GM23248 (cell line): ENCODE data around the gene DDR1. TPM values are rescaled to one million over a fixed set of nuclear protein-coding genes. Genes with fewer than 3 reads are reported as not detected.

Experiments
- DNase-seq: peaks from one replicate; pipeline ENCODE4 v3.0.0-alpha.2; 2015
- H2AFZ ChIP-seq: fragments of 200-600 bp; sonication (generic); 2 replicates; pipeline ENCODE4 v1.6.1; 2016; ENCODE audit warnings: antibody characterized with exemption
- H3F3A ChIP-seq: fragments of 200-600 bp; sonication (generic); 2 replicates; pipeline ENCODE4 v1.6.1; 2016; ENCODE audit warnings: mild to moderate bottlenecking, antibody characterized with exemption, mixed run types; ENCODE audit not compliant: insufficient read depth
- H3K27ac ChIP-seq: fragments of 200-600 bp; sonication (generic); 2 replicates; pipeline ENCODE4 v1.5.1; 2016; ENCODE audit warnings: mild to moderate bottlenecking
- H3K27me3 ChIP-seq: fragments of 200-600 bp; sonication (generic); replicated peaks from 2 replicates; pipeline ENCODE4 v1.6.1; 2016; ENCODE audit warnings: mild to moderate bottlenecking; ENCODE audit not compliant: insufficient read depth
- H3K36me3 ChIP-seq: fragments of 200-600 bp; sonication (generic); 2 replicates; pipeline ENCODE4 v1.6.1; 2016; ENCODE audit warnings: low read depth, mild to moderate bottlenecking
- H3K4me1 ChIP-seq: fragments of 200-600 bp; sonication (generic); 2 replicates; pipeline ENCODE4 v1.6.1; 2016; ENCODE audit warnings: mild to moderate bottlenecking; ENCODE audit not compliant: insufficient read depth
- H3K4me2 ChIP-seq: fragments of 200-600 bp; sonication (generic); one replicate; pipeline ENCODE4 v1.6.1; 2016; ENCODE audit warnings: mild to moderate bottlenecking; ENCODE audit not compliant: unreplicated experiment
- H3K4me3 ChIP-seq: fragments of 200-600 bp; sonication (generic); 2 replicates; pipeline ENCODE4 v1.5.1; 2016; ENCODE audit warnings: mild to moderate bottlenecking
- H3K79me2 ChIP-seq: fragments of 200-600 bp; sonication (generic); 2 replicates; pipeline ENCODE4 v1.6.1; 2016; ENCODE audit warnings: mild to moderate bottlenecking; ENCODE audit not compliant: insufficient read depth
- H3K9ac ChIP-seq: fragments of 200-600 bp; sonication (generic); 2 replicates; pipeline ENCODE4 v1.6.1; 2016; ENCODE audit warnings: mild to moderate bottlenecking
- H3K9me2 ChIP-seq: fragments of 200-600 bp; sonication (generic); 2 replicates; pipeline ENCODE4 v1.6.1; 2016; ENCODE audit warnings: mixed run types, mild to moderate bottlenecking, moderate library complexity; ENCODE audit not compliant: insufficient read depth
- H3K9me3 ChIP-seq: fragments of 200-600 bp; sonication (generic); one replicate; pipeline ENCODE4 v1.6.1; 2017; ENCODE audit warnings: low read depth
- H4K20me1 ChIP-seq: fragments of 200-600 bp; sonication (generic); 2 replicates; pipeline ENCODE4 v1.6.0; 2016; ENCODE audit not compliant: insufficient read depth
- EZH2 ChIP-seq: fragments of 200-600 bp; sonication (generic); IDR thresholded peaks from 2 replicates; pipeline ENCODE4 v1.6.1; 2018; ENCODE audit warnings: antibody characterized with exemption, mild to moderate bottlenecking; ENCODE audit not compliant: insufficient read depth, poor library complexity, severe bottlenecking
- EZH2phosphoT487 ChIP-seq: fragments of 200-600 bp; sonication (generic); IDR thresholded peaks from 2 replicates; pipeline ENCODE4 v1.6.1; 2018; ENCODE audit warnings: antibody characterized with exemption, moderate library complexity, mild to moderate bottlenecking, low read depth; ENCODE audit not compliant: insufficient read depth
- WGBS, 2 experiments: methylation state at CpG; one replicate each; pipeline ENCODE4 v1.1.6; 2015 to 2017; ENCODE audit warnings: low lambda C conversion rate in 2 of 2, low coverage in 1 of 2; ENCODE audit errors: missing lambda C conversion rate in 2 of 2; 5-methylcytosine and 5-hydroxymethylcytosine counted together
- in situ Hi-C: fragments of 300-500 bp; cut with MboI; formaldehyde crosslinking; loops from 2 replicates; pipeline ENCODE4 v1.15.0; 2020
- polyA plus RNA-seq: library from polyadenylated mRNA; unstranded; fragments of >200 nt; fragmentation: Nextera tagmentation; extraction: Ambion mirVana; gene quantifications from 2 replicates; pipeline ENCODE4 v1.2.1, GENCODE V29; 2016
- total RNA-seq: library from RNA; depleted of rRNA; stranded (reverse); fragments of >200 nt; shearing (Covaris generic); gene quantifications from 2 replicates; pipeline ENCODE4 v1.2.3, GENCODE V29; 2014

DDR1 gene
- total and polyA plus RNA-seq, 2 experiments from 2014 or later = 16.9 to 27.0 TPM

DNA sequence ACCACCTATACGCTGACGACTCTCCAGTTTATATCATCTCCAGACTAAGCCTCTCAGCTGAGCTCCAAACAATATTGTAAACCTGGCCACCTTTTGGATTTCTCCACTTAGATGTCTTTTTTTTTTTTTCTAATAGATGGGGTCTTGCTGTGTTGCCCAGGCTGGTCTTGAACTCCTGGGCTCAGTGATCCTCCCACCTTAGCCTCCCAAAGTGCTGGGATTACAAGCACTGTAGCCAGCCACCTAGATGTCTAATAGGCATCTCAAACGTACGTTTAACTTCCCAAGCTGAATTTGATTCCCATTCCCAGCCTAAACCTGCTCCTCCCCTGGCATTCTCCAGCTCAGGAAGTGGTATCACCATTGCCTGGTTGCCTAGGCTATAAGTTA is 5.2 kb downstream of the DDR1 start:
- no peak overlapping the region for H2AFZ ChIP-seq
- peaks cover 29% of the 10 kb centered on the region for H3K79me2 ChIP-seq
- H3K9me3 ChIP-seq = no peaks in the 10 kb centered on the region
- H3F3A ChIP-seq = peaks cover 25% of the 10 kb centered on the region
- in situ Hi-C loops = no loop called here
- H3K4me2 ChIP-seq = no peak overlapping the region
- H3K4me3 ChIP-seq = no peak overlapping the region
- H3K9ac ChIP-seq = no peak overlapping the region
- 75 to 77% methylated on average over 4 of the region's 4 CpGs for WGBS, 2 experiments
- H3K36me3 ChIP-seq = no peaks in the 10 kb centered on the region
- TF ChIP-seq EZH2phosphoT487 = no peak
- TF ChIP-seq EZH2 = no peak
- no peak overlapping the region for H3K27ac ChIP-seq
- no peaks in the 10 kb centered on the region for H4K20me1 ChIP-seq
- H3K27me3 ChIP-seq = no peaks in the 10 kb centered on the region
- peaks cover 35% of the 10 kb centered on the region for H3K4me1 ChIP-seq
- DNase-seq = no peak
- no peaks in the 10 kb centered on the region for H3K9me2 ChIP-seq

GRCh38 chr6:30889921-30890645 is 5.8 kb downstream of the DDR1 start:
- no peak overlapping the region for H3K27ac ChIP-seq
- 90% methylated on average over 14 of the region's 14 CpGs for WGBS, 2 experiments

DNA sequence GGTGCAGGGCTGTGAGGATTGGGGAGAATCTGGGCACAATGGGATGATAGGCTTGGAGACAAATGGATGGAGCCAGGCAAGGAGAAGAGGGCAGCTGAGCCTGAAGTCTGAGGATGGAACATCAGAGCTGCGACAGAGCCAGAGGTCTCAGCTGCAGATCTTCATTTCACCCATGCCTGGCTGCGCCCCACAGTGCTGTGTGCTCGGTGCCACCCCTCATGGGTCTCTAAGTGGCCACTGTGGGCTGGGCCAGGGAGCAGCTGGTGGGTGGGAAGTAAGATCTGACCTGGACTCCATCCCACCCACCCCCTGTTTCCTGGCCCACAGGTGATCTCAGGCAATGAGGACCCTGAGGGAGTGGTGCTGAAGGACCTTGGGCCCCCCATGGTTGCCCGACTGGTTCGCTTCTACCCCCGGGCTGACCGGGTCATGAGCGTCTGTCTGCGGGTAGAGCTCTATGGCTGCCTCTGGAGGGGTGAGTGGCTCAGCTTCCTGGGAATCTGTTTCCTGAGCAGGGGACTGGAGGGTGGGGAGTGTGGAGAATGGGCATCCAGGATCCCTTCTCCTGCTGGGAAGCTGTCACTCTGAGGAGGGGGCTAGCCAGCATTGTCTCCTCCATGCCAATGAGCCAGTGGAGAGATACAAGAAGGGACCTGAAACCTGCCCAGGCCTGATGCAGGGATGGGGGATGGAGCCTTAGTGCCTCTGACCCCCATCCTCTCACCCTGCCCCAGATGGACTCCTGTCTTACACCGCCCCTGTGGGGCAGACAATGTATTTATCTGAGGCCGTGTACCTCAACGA is 6.5 kb downstream of the DDR1 start:
- H3K79me2 ChIP-seq = peaks cover 20% of the 10 kb centered on the region
- no peaks in the 10 kb centered on the region for H3K9me2 ChIP-seq
- no peaks in the 10 kb centered on the region for H3K9me3 ChIP-seq
- peaks cover 29% of the 10 kb centered on the region for H3K4me1 ChIP-seq
- no peak overlapping the region for H2AFZ ChIP-seq
- H3F3A ChIP-seq = peaks cover 20% of the 10 kb centered on the region
- no peaks in the 10 kb centered on the region for H4K20me1 ChIP-seq
- H3K9ac ChIP-seq = no peak overlapping the region
- no peak overlapping the region for H3K4me2 ChIP-seq
- H3K4me3 ChIP-seq = no peak overlapping the region
- no peak overlapping the region for H3K27ac ChIP-seq
- in situ Hi-C loops = no loop called here
- H3K27me3 ChIP-seq = no peaks in the 10 kb centered on the region
- no peak for TF ChIP-seq EZH2
- TF ChIP-seq EZH2phosphoT487 = no peak
- no peak for DNase-seq
- WGBS, 2 experiments = 90 to 91% methylated on average over 10 to 12 of the region's 12 CpGs
- H3K36me3 ChIP-seq = no peaks in the 10 kb centered on the region

More at GRCh38 chr6:30889921-30890645, 5.8 kb downstream of the DDR1 start:
- peaks cover 35% of the 10 kb centered on the region for H3K4me1 ChIP-seq
- no peaks in the 10 kb centered on the region for H3K27me3 ChIP-seq
- H3K4me2 ChIP-seq = no peak overlapping the region
- H3K9ac ChIP-seq = no peak overlapping the region
- in situ Hi-C loops = no loop called here
- no peaks in the 10 kb centered on the region for H3K9me2 ChIP-seq
- TF ChIP-seq EZH2phosphoT487 (no peak), EZH2 (no peak)
- H3F3A ChIP-seq = peaks cover 25% of the 10 kb centered on the region
- no peak for DNase-seq
- H3K79me2 ChIP-seq = peaks cover 28% of the 10 kb centered on the region
- H2AFZ ChIP-seq = no peak overlapping the region
- H3K4me3 ChIP-seq = no peak overlapping the region
- no peaks in the 10 kb centered on the region for H3K36me3 ChIP-seq
- no peaks in the 10 kb centered on the region for H4K20me1 ChIP-seq
- H3K9me3 ChIP-seq = no peaks in the 10 kb centered on the region

DNA sequence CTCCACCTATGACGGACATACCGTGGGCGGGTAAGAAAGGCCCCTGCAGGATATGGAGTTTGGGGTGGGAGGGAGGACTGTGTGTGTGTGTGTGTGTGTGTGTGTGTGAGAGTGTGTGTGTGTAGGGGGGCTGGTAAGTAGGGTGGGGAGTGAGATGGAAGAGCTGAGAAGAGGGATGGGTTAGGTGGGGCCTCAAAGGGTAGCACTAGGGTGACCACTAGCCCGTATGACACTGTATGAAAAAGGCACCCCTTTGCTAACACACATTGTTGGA is 7.1 kb downstream of the DDR1 start:
- no peaks in the 10 kb centered on the region for H4K20me1 ChIP-seq
- 98 to 100% methylated on average over 3 to 4 of the region's 4 CpGs for WGBS, 2 experiments
- in situ Hi-C loops = no loop called here

More for the DNA sequence above, 7.1 kb downstream of the DDR1 start:
- H3K79me2 ChIP-seq = peaks cover 17% of the 10 kb centered on the region
- DNase-seq = no peak
- H3K4me2 ChIP-seq = no peak overlapping the region
- H2AFZ ChIP-seq = no peak overlapping the region
- H3K27me3 ChIP-seq = no peaks in the 10 kb centered on the region
- peaks cover 20% of the 10 kb centered on the region for H3F3A ChIP-seq
- no peaks in the 10 kb centered on the region for H3K9me3 ChIP-seq
- no peak overlapping the region for H3K4me3 ChIP-seq
- H3K9ac ChIP-seq = no peak overlapping the region
- peaks cover 26% of the 10 kb centered on the region for H3K4me1 ChIP-seq
- TF ChIP-seq EZH2phosphoT487 = no peak
- no peak for TF ChIP-seq EZH2
- H3K36me3 ChIP-seq = no peaks in the 10 kb centered on the region
- no peak overlapping the region for H3K27ac ChIP-seq
- no peaks in the 10 kb centered on the region for H3K9me2 ChIP-seq
